Esophagus muscularis mucosa (tissue), 4 donors: ENCODE measurements around the gene NCOA7. TPM values are rescaled to one million over a fixed set of nuclear protein-coding genes. Genes with fewer than 3 reads are reported as not detected.

ENCODE experiments used
- DNase-seq: peaks from one replicate; pipeline ENCODE4 v3.0.0-alpha.2; 2017; ENCODE audit errors: extremely low spot score
- H3K27ac ChIP-seq, 4 donors: fragments of 200-600 bp; sonication (generic); replicated peaks in 1 of 4; 1 replicate in 3 of 4; 2 replicates in 1 of 4; pipeline ENCODE4 v1.5.1; 2016 to 2019; ENCODE audit warnings: mild to moderate bottlenecking in 1 of 4
- H3K27me3 ChIP-seq, 4 donors: fragments of 200-600 bp; sonication (generic); one replicate each; pipeline versions ENCODE4 v1.5.1 to v1.6.0; 2016 to 2019
- H3K36me3 ChIP-seq, 4 donors: fragments of 200-600 bp; sonication (generic); one replicate each; pipeline ENCODE4 v1.5.1; 2016 to 2019
- H3K4me1 ChIP-seq, 4 donors: fragments of 200-600 bp; sonication (generic); one replicate each; pipeline ENCODE4 v1.5.1; 2016 to 2019
- H3K4me3 ChIP-seq, 4 donors: fragments of 200-600 bp; sonication (generic); 1 replicate in 2 of 4; 2 replicates in 2 of 4; pipeline ENCODE4 v1.5.1; 2016 to 2019; ENCODE audit warnings: mild to moderate bottlenecking in 4 of 4, moderate library complexity in 1 of 4
- H3K9me3 ChIP-seq, 4 donors: fragments of 200-600 bp; sonication (generic); 1 replicate in 3 of 4; 2 replicates in 1 of 4; pipeline ENCODE4 v1.5.1; 2016 to 2019
- CTCF ChIP-seq, 3 experiments: fragments of 200-600 bp in 2 of 3; fragments of 450-650 bp in 1 of 3; sonication (generic) in 2 of 3; IDR thresholded peaks; one replicate each; pipeline ENCODE4 v1.5.1; 2017 to 2019; ENCODE audit warnings: antibody characterized with exemption in 3 of 3, mild to moderate bottlenecking in 2 of 3, moderate library complexity in 1 of 3
- EP300 ChIP-seq: sonication (generic); formaldehyde crosslinking; IDR thresholded peaks from one replicate; pipeline ENCODE4 v1.6.1; 2017; ENCODE audit warnings: antibody characterized with exemption
- POLR2A ChIP-seq: fragments of 450-650 bp; IDR thresholded peaks from one replicate; pipeline ENCODE4 v1.6.1; 2017; ENCODE audit warnings: antibody characterized with exemption, moderate library complexity, mild to moderate bottlenecking, low read depth
- POLR2AphosphoS5 ChIP-seq, 2 donors: sonication (generic); formaldehyde crosslinking; IDR thresholded peaks; one replicate each; pipeline ENCODE4 v1.6.1; 2017; ENCODE audit warnings: antibody characterized with exemption in 2 of 2
- WGBS: methylation state at CpG from one replicate; pipeline ENCODE4 v1.1.5; 2018; 5-methylcytosine and 5-hydroxymethylcytosine counted together
- intact Hi-C: fragments of 100-400 bp; cut with DNase I; formaldehyde crosslinking; loops from one replicate; pipeline ENCODE4 v1.15.1; 2023
- total RNA-seq, 4 donors: library from RNA; depleted of rRNA; stranded (reverse); fragments of >200 nt; gene quantifications; one replicate each; pipeline versions ENCODE4 v1.1.0 to v1.2.1, GENCODE V29; 2016

NCOA7 gene
- total RNA-seq, 4 donors from 2014 or later, result 15.4 to 29.0 (median 19.9) TPM

- intact Hi-C loops, result no loop called here
- TF ChIP-seq EP300, result no peak
- TF ChIP-seq POLR2A, result no peak
- no peak for TF ChIP-seq CTCF (IDR thresholded peaks at IDR 0.05)
- TF ChIP-seq POLR2AphosphoS5 (IDR thresholded peaks at IDR 0.05), result no peak
- peak overlapping the region; percentile 23 to 58 (median 38) for H3K27ac ChIP-seq
- peaks cover 4 to 17% (median 12%) of the 10 kb centered on the region in 4 donors for H3K4me1 ChIP-seq
- no peaks in the 10 kb centered on the region for H3K27me3 ChIP-seq
- H3K36me3 ChIP-seq, result no peaks in the 10 kb centered on the region
- WGBS, result 72% methylated on average over 1 of the region's 1 CpG
- no peaks in the 10 kb centered on the region for H3K9me3 ChIP-seq
- H3K4me3 ChIP-seq, result no peak overlapping the region
- no peak for DNase-seq
These were observed 154.1 kb downstream of the NCOA7 start for GRCh38 chr6:125944896-125945295.

GRCh38 chr6:125945378-125946141 lies 154.8 kb downstream of the NCOA7 start:
- intact Hi-C loops, result no loop called here
- Histone ChIP-seq H3K27me3 (no peaks in the 10 kb centered on the region), H3K4me1 (peaks cover 4 to 17% (median 12%) of the 10 kb centered on the region in 4 donors), H3K27ac (peak overlapping the region; percentile 34 to 64 (median 50)), H3K36me3 (no peaks in the 10 kb centered on the region), H3K4me3 (no peak overlapping the region), H3K9me3 (no peaks in the 10 kb centered on the region)
- TF ChIP-seq EP300, result no peak
- no peak for TF ChIP-seq POLR2A
- no peak for TF ChIP-seq CTCF (IDR thresholded peaks at IDR 0.05)
- no peak for TF ChIP-seq POLR2AphosphoS5 (IDR thresholded peaks at IDR 0.05)
- no peak for DNase-seq
- 93% methylated on average over 1 of the region's 1 CpG for WGBS

- no peak for DNase-seq
- no peaks in the 10 kb centered on the region for H3K36me3 ChIP-seq
- TF ChIP-seq EP300 (no peak), CTCF (IDR thresholded peaks at IDR 0.05) (no peak), POLR2AphosphoS5 (IDR thresholded peaks at IDR 0.05) (no peak), POLR2A (no peak)
- H3K4me1 ChIP-seq, result peaks cover 4 to 17% (median 12%) of the 10 kb centered on the region in 4 donors
- H3K4me3 ChIP-seq, result no peak overlapping the region
- intact Hi-C loops, result no loop called here
- no peak overlapping the region for H3K27ac ChIP-seq
- H3K9me3 ChIP-seq, result no peaks in the 10 kb centered on the region
- H3K27me3 ChIP-seq, result no peaks in the 10 kb centered on the region
- 95% methylated on average over 2 of the region's 2 CpGs for WGBS
These were observed 156.9 kb downstream of the NCOA7 start for GRCh38 chr6:125947615-125948014.

GRCh38 chr6:125948455-125948854 lies 157.7 kb downstream of the NCOA7 start:
- Histone ChIP-seq H3K4me3 (no peak overlapping the region), H3K4me1 (peaks cover 4 to 17% (median 12%) of the 10 kb centered on the region in 4 donors), H3K36me3 (no peaks in the 10 kb centered on the region), H3K27ac (no peak overlapping the region), H3K27me3 (peaks cover 0 to 5% (median 0%) of the 10 kb centered on the region in 4 donors), H3K9me3 (no peaks in the 10 kb centered on the region)
- intact Hi-C loops, result no loop called here
- TF ChIP-seq POLR2A (no peak), POLR2AphosphoS5 (IDR thresholded peaks at IDR 0.05) (no peak), CTCF (IDR thresholded peaks at IDR 0.05) (no peak), EP300 (no peak)
- WGBS, result 91% methylated on average over 3 of the region's 3 CpGs
- no peak for DNase-seq
